ENCODE results near the gene C6orf15. TPM values are rescaled to one million over a fixed set of nuclear protein-coding genes. Genes with fewer than 3 reads are reported as not detected.

The C6orf15 gene
- total and polyA plus RNA-seq, 2 of the 8 experiments (the other 6 are each of a cell fraction or from before 2014, with no cell fraction given), result not detected

GRCh38 chr6:31076611-31077010 is 35.8 kb downstream of the C6orf15 start (continued):
- TF ChIP-seq CHD7 (IDR thresholded peaks at IDR 0.05; ENCODE audit: insufficient replicate concordance, low read length) (no peak), CHD2 (IDR thresholded peaks at IDR 0.05; ENCODE audit: low read length) (no peak), BACH1 (IDR thresholded peaks at IDR 0.05; ENCODE audit: low read length) (no peak), E2F6 (IDR thresholded peaks at IDR 0.05) (no peak), NRF1 (IDR thresholded peaks at IDR 0.05; ENCODE audit: low read depth, low read length) (no peak), JUN (IDR thresholded peaks at IDR 0.05; ENCODE audit: low read depth, low read length) (no peak)

Data from H1 (cell line).